ENCODE data around the gene HOXD9.

HOXD9 gene

DNA sequence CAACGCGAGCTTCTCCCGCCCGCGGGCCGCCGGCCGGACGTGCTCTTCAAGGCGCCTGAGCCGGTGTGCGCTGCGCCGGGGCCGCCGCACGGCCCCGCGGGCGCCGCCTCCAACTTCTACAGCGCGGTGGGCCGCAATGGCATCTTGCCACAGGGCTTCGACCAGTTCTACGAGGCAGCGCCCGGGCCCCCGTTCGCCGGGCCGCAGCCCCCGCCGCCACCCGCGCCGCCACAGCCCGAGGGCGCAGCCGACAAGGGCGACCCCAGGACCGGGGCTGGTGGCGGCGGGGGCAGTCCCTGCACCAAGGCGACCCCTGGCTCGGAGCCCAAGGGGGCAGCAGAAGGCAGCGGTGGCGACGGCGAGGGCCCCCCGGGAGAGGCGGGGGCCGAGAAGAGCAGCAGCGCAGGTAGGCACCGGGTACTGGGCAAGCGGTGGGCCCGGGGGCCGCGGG is 14.8 kb upstream of the HOXD9 start:
- no peak for ATAC-seq
- TF ChIP-seq CSRNP3 (CRISPR knock-in tag; IDR thresholded peaks at IDR 0.05) (no peak), ZNF8 (CRISPR knock-in tag; IDR thresholded peaks at IDR 0.05) (no peak), ISL1 (CRISPR knock-in tag; IDR thresholded peaks at IDR 0.05) (no peak), PPARA (CRISPR knock-in tag; IDR thresholded peaks at IDR 0.05; ENCODE audit: borderline replicate concordance) (no peak), ZNF70 (CRISPR knock-in tag; IDR thresholded peaks at IDR 0.05) (no peak), ZFP30 (CRISPR knock-in tag; IDR thresholded peaks at IDR 0.05) (no peak), RARB (CRISPR knock-in tag; IDR thresholded peaks at IDR 0.05) (no peak), TCF4 (CRISPR knock-in tag; IDR thresholded peaks at IDR 0.05; ENCODE audit: borderline replicate concordance) (no peak), ZFP3 (CRISPR knock-in tag; IDR thresholded peaks at IDR 0.05) (no peak), CSDC2 (CRISPR knock-in tag; IDR thresholded peaks at IDR 0.05) (no peak), ZNF565 (CRISPR knock-in tag; conservative IDR thresholded peaks at IDR 0.05; ENCODE audit: low read depth) (no peak), OSR1 (CRISPR knock-in tag; IDR thresholded peaks at IDR 0.05) (no peak), SNAI2 (CRISPR knock-in tag; IDR thresholded peaks at IDR 0.05) (no peak), ZC3H10 (CRISPR knock-in tag; IDR thresholded peaks at IDR 0.05) (no peak)
- TF ChIP-seq, protein P1, sequence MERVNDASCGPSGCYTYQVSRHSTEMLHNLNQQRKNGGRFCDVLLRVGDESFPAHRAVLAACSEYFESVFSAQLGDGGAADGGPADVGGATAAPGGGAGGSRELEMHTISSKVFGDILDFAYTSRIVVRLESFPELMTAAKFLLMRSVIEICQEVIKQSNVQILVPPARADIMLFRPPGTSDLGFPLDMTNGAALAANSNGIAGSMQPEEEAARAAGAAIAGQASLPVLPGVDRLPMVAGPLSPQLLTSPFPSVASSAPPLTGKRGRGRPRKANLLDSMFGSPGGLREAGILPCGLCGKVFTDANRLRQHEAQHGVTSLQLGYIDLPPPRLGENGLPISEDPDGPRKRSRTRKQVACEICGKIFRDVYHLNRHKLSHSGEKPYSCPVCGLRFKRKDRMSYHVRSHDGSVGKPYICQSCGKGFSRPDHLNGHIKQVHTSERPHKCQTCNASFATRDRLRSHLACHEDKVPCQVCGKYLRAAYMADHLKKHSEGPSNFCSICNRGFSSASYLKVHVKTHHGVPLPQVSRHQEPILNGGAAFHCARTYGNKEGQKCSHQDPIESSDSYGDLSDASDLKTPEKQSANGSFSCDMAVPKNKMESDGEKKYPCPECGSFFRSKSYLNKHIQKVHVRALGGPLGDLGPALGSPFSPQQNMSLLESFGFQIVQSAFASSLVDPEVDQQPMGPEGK (CRISPR knock-in tag; IDR thresholded peaks at IDR 0.05; ENCODE audit: borderline replicate concordance): no peak
- TF ChIP-seq, protein P2, sequence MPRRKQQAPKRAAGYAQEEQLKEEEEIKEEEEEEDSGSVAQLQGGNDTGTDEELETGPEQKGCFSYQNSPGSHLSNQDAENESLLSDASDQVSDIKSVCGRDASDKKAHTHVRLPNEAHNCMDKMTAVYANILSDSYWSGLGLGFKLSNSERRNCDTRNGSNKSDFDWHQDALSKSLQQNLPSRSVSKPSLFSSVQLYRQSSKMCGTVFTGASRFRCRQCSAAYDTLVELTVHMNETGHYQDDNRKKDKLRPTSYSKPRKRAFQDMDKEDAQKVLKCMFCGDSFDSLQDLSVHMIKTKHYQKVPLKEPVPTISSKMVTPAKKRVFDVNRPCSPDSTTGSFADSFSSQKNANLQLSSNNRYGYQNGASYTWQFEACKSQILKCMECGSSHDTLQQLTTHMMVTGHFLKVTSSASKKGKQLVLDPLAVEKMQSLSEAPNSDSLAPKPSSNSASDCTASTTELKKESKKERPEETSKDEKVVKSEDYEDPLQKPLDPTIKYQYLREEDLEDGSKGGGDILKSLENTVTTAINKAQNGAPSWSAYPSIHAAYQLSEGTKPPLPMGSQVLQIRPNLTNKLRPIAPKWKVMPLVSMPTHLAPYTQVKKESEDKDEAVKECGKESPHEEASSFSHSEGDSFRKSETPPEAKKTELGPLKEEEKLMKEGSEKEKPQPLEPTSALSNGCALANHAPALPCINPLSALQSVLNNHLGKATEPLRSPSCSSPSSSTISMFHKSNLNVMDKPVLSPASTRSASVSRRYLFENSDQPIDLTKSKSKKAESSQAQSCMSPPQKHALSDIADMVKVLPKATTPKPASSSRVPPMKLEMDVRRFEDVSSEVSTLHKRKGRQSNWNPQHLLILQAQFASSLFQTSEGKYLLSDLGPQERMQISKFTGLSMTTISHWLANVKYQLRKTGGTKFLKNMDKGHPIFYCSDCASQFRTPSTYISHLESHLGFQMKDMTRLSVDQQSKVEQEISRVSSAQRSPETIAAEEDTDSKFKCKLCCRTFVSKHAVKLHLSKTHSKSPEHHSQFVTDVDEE (CRISPR knock-in tag; IDR thresholded peaks at IDR 0.05): no peak
- TF ChIP-seq, protein P3, sequence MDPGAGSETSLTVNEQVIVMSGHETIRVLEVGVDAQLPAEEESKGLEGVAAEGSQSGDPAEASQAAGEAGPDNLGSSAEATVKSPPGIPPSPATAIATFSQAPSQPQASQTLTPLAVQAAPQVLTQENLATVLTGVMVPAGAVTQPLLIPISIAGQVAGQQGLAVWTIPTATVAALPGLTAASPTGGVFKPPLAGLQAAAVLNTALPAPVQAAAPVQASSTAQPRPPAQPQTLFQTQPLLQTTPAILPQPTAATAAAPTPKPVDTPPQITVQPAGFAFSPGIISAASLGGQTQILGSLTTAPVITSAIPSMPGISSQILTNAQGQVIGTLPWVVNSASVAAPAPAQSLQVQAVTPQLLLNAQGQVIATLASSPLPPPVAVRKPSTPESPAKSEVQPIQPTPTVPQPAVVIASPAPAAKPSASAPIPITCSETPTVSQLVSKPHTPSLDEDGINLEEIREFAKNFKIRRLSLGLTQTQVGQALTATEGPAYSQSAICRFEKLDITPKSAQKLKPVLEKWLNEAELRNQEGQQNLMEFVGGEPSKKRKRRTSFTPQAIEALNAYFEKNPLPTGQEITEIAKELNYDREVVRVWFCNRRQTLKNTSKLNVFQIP (CRISPR knock-in tag; IDR thresholded peaks at IDR 0.05; ENCODE audit: borderline replicate concordance, low read depth): no peak

GRCh38 chr2:176109192-176109901 is 13.2 kb upstream of the HOXD9 start:
- no peak for ATAC-seq

More at GRCh38 chr2:176109192-176109901, 13.2 kb upstream of the HOXD9 start:
- TF ChIP-seq CSDC2 (CRISPR knock-in tag; IDR thresholded peaks at IDR 0.05): no peak
- no peak for TF ChIP-seq ZC3H10 (CRISPR knock-in tag; IDR thresholded peaks at IDR 0.05)
- no peak for TF ChIP-seq ARNTL (CRISPR knock-in tag; IDR thresholded peaks at IDR 0.05; ENCODE audit: borderline replicate concordance, low read depth)
- TF ChIP-seq, protein P2 (CRISPR knock-in tag; IDR thresholded peaks at IDR 0.05): no peak
- no peak for TF ChIP-seq ZNF70 (CRISPR knock-in tag; IDR thresholded peaks at IDR 0.05)
- TF ChIP-seq CSRNP3 (CRISPR knock-in tag; IDR thresholded peaks at IDR 0.05): no peak
- TF ChIP-seq, protein P3 (CRISPR knock-in tag; IDR thresholded peaks at IDR 0.05; ENCODE audit: borderline replicate concordance, low read depth): no peak
- no peak for TF ChIP-seq ISL1 (CRISPR knock-in tag; IDR thresholded peaks at IDR 0.05)
- TF ChIP-seq, protein P4, sequence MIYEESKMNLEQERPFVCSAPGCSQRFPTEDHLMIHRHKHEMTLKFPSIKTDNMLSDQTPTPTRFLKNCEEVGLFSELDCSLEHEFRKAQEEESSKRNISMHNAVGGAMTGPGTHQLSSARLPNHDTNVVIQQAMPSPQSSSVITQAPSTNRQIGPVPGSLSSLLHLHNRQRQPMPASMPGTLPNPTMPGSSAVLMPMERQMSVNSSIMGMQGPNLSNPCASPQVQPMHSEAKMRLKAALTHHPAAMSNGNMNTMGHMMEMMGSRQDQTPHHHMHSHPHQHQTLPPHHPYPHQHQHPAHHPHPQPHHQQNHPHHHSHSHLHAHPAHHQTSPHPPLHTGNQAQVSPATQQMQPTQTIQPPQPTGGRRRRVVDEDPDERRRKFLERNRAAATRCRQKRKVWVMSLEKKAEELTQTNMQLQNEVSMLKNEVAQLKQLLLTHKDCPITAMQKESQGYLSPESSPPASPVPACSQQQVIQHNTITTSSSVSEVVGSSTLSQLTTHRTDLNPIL (CRISPR knock-in tag; IDR thresholded peaks at IDR 0.05; ENCODE audit: low read depth): no peak
